IgD-negative memory B cell (primary cell): ENCODE data around the gene ZNF768. TPM values are rescaled to one million over a fixed set of nuclear protein-coding genes. Genes with fewer than 3 reads are reported as not detected.
"Not testable (repeated sequence)": the region's sequence is repeated elsewhere in the genome, so short reads cannot be mapped to it uniquely, and the experiment has no call there.

ENCODE experiments used
- H3K27ac Mint-ChIP-seq, 3 donors: one replicate each; pipeline ENCODE4 v1.8.0; 2020 to 2022; ENCODE audit warnings: mild to moderate bottlenecking in 3 of 3, mixed read lengths in 3 of 3, moderate library complexity in 1 of 3
- H3K27me3 Mint-ChIP-seq: one replicate; pipeline ENCODE4 v1.8.0; 2021; ENCODE audit warnings: mixed read lengths
- H3K36me3 Mint-ChIP-seq: one replicate; pipeline ENCODE4 v1.8.0; 2020; ENCODE audit warnings: mild to moderate bottlenecking, mixed read lengths
- H3K4me1 Mint-ChIP-seq, 3 donors: one replicate each; pipeline ENCODE4 v1.8.0; 2020 to 2022; ENCODE audit warnings: mixed read lengths in 3 of 3, mild to moderate bottlenecking in 1 of 3
- H3K4me3 Mint-ChIP-seq, 4 donors: one replicate each; pipeline ENCODE4 v1.8.0; 2020 to 2022; ENCODE audit warnings: mild to moderate bottlenecking in 4 of 4, mixed read lengths in 4 of 4, moderate library complexity in 3 of 4
- H3K9me3 Mint-ChIP-seq, 3 donors: one replicate each; pipeline ENCODE4 v1.8.0; 2020 to 2021; ENCODE audit warnings: mixed read lengths in 3 of 3, mild to moderate bottlenecking in 1 of 3
- polyA plus RNA-seq: library from polyadenylated mRNA; unstranded; fragments of 300-500 nt; fragmentation: Illumina TruSeq; gene quantifications from one replicate; pipeline ENCODE4 v1.2.3, GENCODE V29; 2021

Gene ZNF768
- polyA plus RNA-seq, 1 donor from 2014 or later: 12.7 TPM

GRCh38 chr16:30530163-30531037 lies 4.0 kb upstream of the ZNF768 start:
- Mint-ChIP-seq H3K36me3 (no peaks in the 10 kb centered on the region), H3K27me3 (no peaks in the 10 kb centered on the region), H3K9me3 (no peaks in the 10 kb centered on the region), H3K27ac (peak overlapping the region in 1 of 3 donors; percentile 71), H3K4me1 (peaks cover 15 to 17% (median 16%) of the 10 kb centered on the region in 3 donors), H3K4me3 (peak overlapping the region in 1 of 4 donors; percentile 91)

GRCh38 chr16:30528799-30529457 lies 2.6 kb upstream of the ZNF768 start:
- Mint-ChIP-seq H3K4me3 (peak overlapping the region in 1 of 4 donors; percentile 91), H3K27ac (peak overlapping the region in 2 of 3 donors; percentile 71 to 99), H3K9me3 (no peaks in the 10 kb centered on the region), H3K4me1 (peaks cover 9 to 17% (median 15%) of the 10 kb centered on the region in 3 donors), H3K27me3 (no peaks in the 10 kb centered on the region), H3K36me3 (no peaks in the 10 kb centered on the region)

- Mint-ChIP-seq H3K4me3 (peak overlapping the region; percentile 85 to 95 (median 92)), H3K9me3 (no peaks in the 10 kb centered on the region), H3K27ac (peak overlapping the region; percentile 94 to 99 (median 97)), H3K36me3 (no peaks in the 10 kb centered on the region), H3K4me1 (peaks cover 9 to 14% (median 12%) of the 10 kb centered on the region in 3 donors), H3K27me3 (no peaks in the 10 kb centered on the region)
Measured at GRCh38 chr16:30527635-30528178, 1.3 kb upstream of the ZNF768 start.

- no peaks in the 10 kb centered on the region for H3K36me3 Mint-ChIP-seq
- peaks cover 9 to 14% (median 12%) of the 10 kb centered on the region in 3 donors for H3K4me1 Mint-ChIP-seq
- no peaks in the 10 kb centered on the region for H3K9me3 Mint-ChIP-seq
- peak overlapping the region; percentile 85 to 95 (median 92) for H3K4me3 Mint-ChIP-seq
- H3K27me3 Mint-ChIP-seq: no peaks in the 10 kb centered on the region
- H3K27ac Mint-ChIP-seq: peak overlapping the region; percentile 94 to 99 (median 97)
Measured at GRCh38 chr16:30526823-30527634, 663 bp upstream of the ZNF768 start.

GRCh38 chr16:30525844-30526136 lies 576 bp downstream of the ZNF768 start:
- no peaks in the 10 kb centered on the region for H3K36me3 Mint-ChIP-seq
- H3K4me1 Mint-ChIP-seq: peaks cover 9 to 14% (median 12%) of the 10 kb centered on the region in 3 donors
- H3K27me3 Mint-ChIP-seq: no peaks in the 10 kb centered on the region
- H3K27ac Mint-ChIP-seq: peak overlapping the region; percentile 81 to 92 (median 89)
- no peaks in the 10 kb centered on the region for H3K9me3 Mint-ChIP-seq
- peak overlapping the region; percentile 89 to 97 (median 96) for H3K4me3 Mint-ChIP-seq

- H3K27ac Mint-ChIP-seq: peak overlapping the region in 1 of 3 donors; percentile 92
Measured at GRCh38 chr16:30524575-30525568, 1.5 kb downstream of the ZNF768 start.

GRCh38 chr16:30523768-30524574 lies 2.4 kb downstream of the ZNF768 start:
- H3K27ac Mint-ChIP-seq: peak overlapping the region in 2 of 3 donors; percentile 46 to 92
- H3K4me3 Mint-ChIP-seq: peak overlapping the region in 1 of 4 donors; percentile 49
- H3K36me3 Mint-ChIP-seq: peaks cover 3% of the 10 kb centered on the region
- H3K9me3 Mint-ChIP-seq: no peaks in the 10 kb centered on the region
- no peaks in the 10 kb centered on the region for H3K27me3 Mint-ChIP-seq
- H3K4me1 Mint-ChIP-seq: peaks cover 9 to 14% (median 12%) of the 10 kb centered on the region in 3 donors

More at GRCh38 chr16:30524575-30525568, 1.5 kb downstream of the ZNF768 start:
- H3K27me3 Mint-ChIP-seq: no peaks in the 10 kb centered on the region
- H3K4me3 Mint-ChIP-seq: peak overlapping the region in 3 of 4 donors; percentile 11 to 82 (median 55)
- peaks cover 9 to 14% (median 12%) of the 10 kb centered on the region in 3 donors for H3K4me1 Mint-ChIP-seq
- no peaks in the 10 kb centered on the region for H3K9me3 Mint-ChIP-seq
- H3K36me3 Mint-ChIP-seq: peaks cover 3% of the 10 kb centered on the region

GRCh38 chr16:30522702-30523463 lies 3.5 kb downstream of the ZNF768 start:
- not testable (repeated sequence) for H3K9me3 Mint-ChIP-seq, H3K4me1 Mint-ChIP-seq, H3K27me3 Mint-ChIP-seq, H3K36me3 Mint-ChIP-seq
- H3K4me3 Mint-ChIP-seq: peak overlapping the region in 2 of 4 donors; percentile 47 to 66
- H3K27ac Mint-ChIP-seq: peak overlapping the region in 2 of 3 donors; percentile 21 to 53

GRCh38 chr16:30521873-30522641 lies 4.3 kb downstream of the ZNF768 start:
- no peaks in the 10 kb centered on the region for H3K9me3 Mint-ChIP-seq
- peak overlapping the region in 1 of 4 donors; percentile 66 for H3K4me3 Mint-ChIP-seq
- no peaks in the 10 kb centered on the region for H3K27me3 Mint-ChIP-seq
- H3K36me3 Mint-ChIP-seq: peaks cover 5% of the 10 kb centered on the region
- H3K27ac Mint-ChIP-seq: peak overlapping the region in 2 of 3 donors; percentile 3 to 25
- H3K4me1 Mint-ChIP-seq: peaks cover 0 to 3% (median 3%) of the 10 kb centered on the region in 3 donors

- Mint-ChIP-seq H3K36me3 (peaks cover 7% of the 10 kb centered on the region), H3K27ac (no peak overlapping the region), H3K4me1 (peaks cover 0 to 3% (median 3%) of the 10 kb centered on the region in 3 donors), H3K4me3 (no peak overlapping the region), H3K9me3 (no peaks in the 10 kb centered on the region), H3K27me3 (no peaks in the 10 kb centered on the region)
Measured at GRCh38 chr16:30521476-30521872, 4.9 kb downstream of the ZNF768 start.

- Mint-ChIP-seq H3K9me3 (no peaks in the 10 kb centered on the region), H3K4me1 (no peaks in the 10 kb centered on the region), H3K36me3 (peaks cover 7% of the 10 kb centered on the region), H3K27me3 (no peaks in the 10 kb centered on the region), H3K27ac (no peak overlapping the region), H3K4me3 (peak overlapping the region in 1 of 4 donors; percentile 12)
Measured at GRCh38 chr16:30519120-30520049, 7.0 kb downstream of the ZNF768 start.
